OCI-LY7 (cell line): ENCODE results near the gene GALC. TPM values are rescaled to one million over a fixed set of nuclear protein-coding genes. Genes with fewer than 3 reads are reported as not detected.

ENCODE experiments used
- BruUV-seq: library from RNA; stranded (reverse); fragments of 400-500 nt; replicated peaks from 2 replicates; lab custom pipeline; 2021; lab: Mats Ljungman, UMichigan
- CTCF ChIA-PET: fragments of 300-600 bp; sonication (Branson Sonifier 250); formaldehyde crosslinking; loops from one replicate; lab custom pipeline; 2022; ENCODE audit warnings: antibody characterized with exemption; ENCODE audit not compliant: unreplicated experiment; lab: Charles Lee
- POLR2A ChIA-PET: fragments of 300-600 bp; sonication (Branson Sonifier 250); formaldehyde crosslinking; loops from one replicate; lab custom pipeline; 2022; ENCODE audit warnings: antibody characterized with exemption; lab: Charles Lee
- DNase-seq: peaks from one replicate; pipeline ENCODE4 v3.0.0-alpha.2; 2015; ENCODE audit warnings: low spot score
- H2AFZ ChIP-seq: fragments of 200-600 bp; sonication (generic), shearing (Covaris generic); 2 replicates; pipeline ENCODE4 v1.6.1; 2014; ENCODE audit warnings: mild to moderate bottlenecking, antibody characterized with exemption, low read length, moderate library complexity
- H3K27ac ChIP-seq: fragments of 200-600 bp; sonication (generic); 2 replicates; pipeline ENCODE4 v1.5.1; 2014; ENCODE audit warnings: mixed run types, low read depth, mild to moderate bottlenecking, moderate library complexity, low read length, inconsistent platforms; ENCODE audit not compliant: poor library complexity, severe bottlenecking
- H3K36me3 ChIP-seq: fragments of 200-600 bp; sonication (generic); 2 replicates; pipeline ENCODE4 v1.6.1; 2014; ENCODE audit warnings: mild to moderate bottlenecking, antibody characterized with exemption, low read length, moderate library complexity, mixed read lengths; ENCODE audit not compliant: insufficient read depth
- H3K4me1 ChIP-seq: fragments of 200-600 bp; sonication (generic); 2 replicates; pipeline ENCODE4 v1.5.1; 2014; ENCODE audit warnings: mild to moderate bottlenecking, low read length; ENCODE audit not compliant: insufficient read depth, poor library complexity, severe bottlenecking
- H3K4me2 ChIP-seq: fragments of 200-600 bp; sonication (generic); 2 replicates; pipeline ENCODE4 v1.6.1; 2014; ENCODE audit warnings: mild to moderate bottlenecking, low read length
- H3K4me3 ChIP-seq: fragments of 200-600 bp; sonication (generic); 2 replicates; pipeline ENCODE4 v1.5.1; 2014; ENCODE audit warnings: mild to moderate bottlenecking, low read depth, low read length; ENCODE audit not compliant: poor library complexity, severe bottlenecking
- H3K79me2 ChIP-seq: fragments of 200-600 bp; sonication (generic); 2 replicates; pipeline ENCODE4 v1.6.1; 2016; ENCODE audit warnings: low read depth, mild to moderate bottlenecking, low read length, moderate library complexity, mixed read lengths; ENCODE audit not compliant: insufficient read depth
- H3K9me2 ChIP-seq: fragments of 200-600 bp; sonication (generic); 2 replicates; pipeline ENCODE4 v1.6.1; 2016; ENCODE audit warnings: mild to moderate bottlenecking, low read length, mixed read lengths; ENCODE audit not compliant: insufficient read depth
- H3K9me3 ChIP-seq: fragments of 200-600 bp; sonication (generic); 2 replicates; pipeline ENCODE4 v1.6.1; 2014; ENCODE audit warnings: mild to moderate bottlenecking, mixed run types, low read length, mixed read lengths
- H4K20me1 ChIP-seq: fragments of 200-600 bp; sonication (generic); 2 replicates; pipeline ENCODE4 v1.6.1; 2014; ENCODE audit warnings: mild to moderate bottlenecking, antibody characterized with exemption, low read length, moderate library complexity, mixed read lengths; ENCODE audit not compliant: insufficient read depth
- CTCF ChIP-seq: fragments of 200-600 bp; sonication (generic); conservative IDR thresholded peaks from 2 replicates; pipeline ENCODE4 v1.5.1; 2014; ENCODE audit warnings: mild to moderate bottlenecking, antibody characterized with exemption, low read length, moderate library complexity, mixed read lengths
- EZH2phosphoT487 ChIP-seq: fragments of 200-600 bp; sonication (generic); IDR thresholded peaks from 2 replicates; pipeline ENCODE4 v1.6.1; 2018; ENCODE audit warnings: low read depth, borderline replicate concordance, mild to moderate bottlenecking, mixed run types, antibody characterized with exemption, low read length, moderate library complexity, mixed read lengths
- intact Hi-C: fragments of 100-400 bp; cut with micrococcal nuclease; formaldehyde crosslinking; loops from one replicate; pipeline ENCODE4 v1.10.0; 2022; ENCODE audit not compliant: unreplicated experiment
- total RNA-seq, 2 experiments: library from RNA; depleted of rRNA in 1 of 2; stranded (reverse); fragments of >200 nt in 1 of 2; shearing (Covaris generic) in 1 of 2; gene quantifications; 2 replicates each; pipeline ENCODE4 v1.2.3, GENCODE V29; 2014 to 2022

Gene GALC
- total RNA-seq, 2 experiments from 2014 or later, result 4.4 to 18.0 TPM

- ChIA-PET CTCF (no interaction called here), POLR2A (interaction anchor here (0.6 to 2.0 kb wide), 5 partner anchors 9 to 228 kb away, joined by 3 to 7 read pairs (median 4); partner anchors contain the start of genes GALC and GPR65)
- no peaks in the 10 kb centered on the region for H3K4me1 ChIP-seq
- H3K9me2 ChIP-seq, result no peaks in the 10 kb centered on the region
- BruUV-seq, result no TSS peak
- H3K4me3 ChIP-seq, result no peak overlapping the region
- peaks cover 7% of the 10 kb centered on the region; the same call in 1 of the 2 replicates for H3K36me3 ChIP-seq
- H3K9me3 ChIP-seq, result no peaks in the 10 kb centered on the region
- H4K20me1 ChIP-seq, result no peaks in the 10 kb centered on the region
- no peak overlapping the region for H3K27ac ChIP-seq
- intact Hi-C loops, result loop anchor here (2.0 kb wide), 1 partner anchor 155 kb away; no protein-coding TSS in a partner anchor
- H3K79me2 ChIP-seq, result no peaks in the 10 kb centered on the region
- no peak overlapping the region for H3K4me2 ChIP-seq
- TF ChIP-seq CTCF, result peak; percentile 87
- TF ChIP-seq EZH2phosphoT487, result no peak
- H2AFZ ChIP-seq, result no peak overlapping the region
- DNase-seq, result peak; percentile 59
Observed at GRCh38 chr14:88013750-88014349, 20.9 kb upstream of the GALC start.

GRCh38 chr14:88012495-88012894 lies 19.5 kb upstream of the GALC start:
- no peaks in the 10 kb centered on the region for H3K4me1 ChIP-seq
- POLR2A ChIA-PET, result interaction anchor here (0.7 to 1.1 kb wide), 3 partner anchors 19 to 188 kb away, joined by 3 read pairs; partner anchors contain the start of gene GALC
- BruUV-seq, result no TSS peak

More at GRCh38 chr14:88012495-88012894, 19.5 kb upstream of the GALC start:
- no peaks in the 10 kb centered on the region for H4K20me1 ChIP-seq
- DNase-seq, result no peak
- no peak overlapping the region for H3K4me2 ChIP-seq
- H3K4me3 ChIP-seq, result no peak overlapping the region
- CTCF ChIA-PET, result no interaction called here
- H2AFZ ChIP-seq, result no peak overlapping the region
- H3K9me3 ChIP-seq, result no peaks in the 10 kb centered on the region
- no peaks in the 10 kb centered on the region for H3K9me2 ChIP-seq
- TF ChIP-seq EZH2phosphoT487, result no peak
- TF ChIP-seq CTCF, result no peak
- H3K27ac ChIP-seq, result no peak overlapping the region
- peaks cover 9% of the 10 kb centered on the region; the same call in 1 of the 2 replicates for H3K79me2 ChIP-seq
- intact Hi-C loops, result loop anchor here (2.0 kb wide), 1 partner anchor 156 kb away; no protein-coding TSS in a partner anchor
- peaks cover 7% of the 10 kb centered on the region; the same call in 1 of the 2 replicates for H3K36me3 ChIP-seq
